H9 (cell line): ENCODE data around the gene GABRE. TPM values are rescaled to one million over a fixed set of nuclear protein-coding genes. Genes with fewer than 3 reads are reported as not detected.

Experiments
- DNase-seq: peaks from one replicate; pipeline ENCODE4 v3.0.0-alpha.2; 2017
- H2AFZ ChIP-seq: one replicate; pipeline ENCODE4 v1.6.1; 2013; ENCODE audit warnings: mild to moderate bottlenecking, low read length, control low read depth, moderate library complexity
- H2AK5ac ChIP-seq: 2 replicates; pipeline ENCODE4 v1.6.1; 2013; ENCODE audit warnings: low read length, control low read depth, mixed read lengths; ENCODE audit not compliant: insufficient read length
- H2BK120ac ChIP-seq: one replicate; pipeline ENCODE4 v1.6.1; 2013; ENCODE audit warnings: low read depth, mild to moderate bottlenecking, low read length, control low read depth, inconsistent platforms; ENCODE audit not compliant: poor library complexity, severe bottlenecking
- H2BK12ac ChIP-seq: 2 replicates; pipeline ENCODE4 v1.6.1; 2013; ENCODE audit warnings: low read length, control low read depth, mixed read lengths, low read depth; ENCODE audit not compliant: insufficient read length
- H2BK15ac ChIP-seq: 2 replicates; pipeline ENCODE4 v1.6.1; 2013; ENCODE audit warnings: low read depth, low read length, control low read depth
- H2BK20ac ChIP-seq: one replicate; pipeline ENCODE4 v1.6.1; 2013; ENCODE audit warnings: low read depth, mild to moderate bottlenecking, low read length, control low read depth, inconsistent platforms; ENCODE audit not compliant: poor library complexity, severe bottlenecking
- H2BK5ac ChIP-seq: 2 replicates; pipeline ENCODE4 v1.6.1; 2013; ENCODE audit warnings: low read length, control low read depth, mixed read lengths; ENCODE audit not compliant: insufficient read length
- H3K14ac ChIP-seq: 2 replicates; pipeline ENCODE4 v1.6.1; 2013; ENCODE audit warnings: low read length, control low read depth; ENCODE audit not compliant: insufficient read depth
- H3K18ac ChIP-seq: 2 replicates; pipeline ENCODE4 v1.6.1; 2013; ENCODE audit warnings: low read depth, mild to moderate bottlenecking, mixed read lengths, low read length, control low read depth; ENCODE audit not compliant: insufficient read length
- H3K23ac ChIP-seq: 2 replicates; pipeline ENCODE4 v1.6.1; 2013; ENCODE audit warnings: low read length, control low read depth, mixed read lengths, low read depth; ENCODE audit not compliant: insufficient read length
- H3K23me2 ChIP-seq: 2 replicates; pipeline ENCODE4 v1.6.1; 2013; ENCODE audit warnings: low read depth, mild to moderate bottlenecking, mixed read lengths, low read length, control low read depth; ENCODE audit not compliant: insufficient read length, poor library complexity, severe bottlenecking
- H3K27ac ChIP-seq: 2 replicates; pipeline ENCODE4 v1.5.1; 2013; ENCODE audit warnings: low read length, control low read depth, mixed read lengths, low read depth; ENCODE audit not compliant: insufficient read length
- H3K27me3 ChIP-seq: 2 replicates; pipeline ENCODE4 v1.6.1; 2013; ENCODE audit warnings: low read length, control low read depth, inconsistent platforms; ENCODE audit not compliant: insufficient read depth
- H3K4ac ChIP-seq: 2 replicates; pipeline ENCODE4 v1.6.1; 2013; ENCODE audit warnings: low read depth, mild to moderate bottlenecking, control low read depth, inconsistent platforms, low read length, moderate library complexity
- H3K4me1 ChIP-seq: 2 replicates; pipeline ENCODE4 v1.6.1; 2013; ENCODE audit warnings: low read length, control low read depth, inconsistent platforms; ENCODE audit not compliant: insufficient read depth
- H3K4me2 ChIP-seq: 2 replicates; pipeline ENCODE4 v1.6.1; 2013; ENCODE audit warnings: low read length, control low read depth, mixed read lengths; ENCODE audit not compliant: insufficient read length, insufficient read depth
- H3K56ac ChIP-seq: 2 replicates; pipeline ENCODE4 v1.6.1; 2013; ENCODE audit warnings: low read depth, mild to moderate bottlenecking, mixed read lengths, low read length, control low read depth; ENCODE audit not compliant: insufficient read length
- H3K79me1 ChIP-seq: 2 replicates; pipeline ENCODE4 v1.6.1; 2013; ENCODE audit warnings: low read depth, mild to moderate bottlenecking, moderate library complexity, low read length, control low read depth, inconsistent platforms; ENCODE audit not compliant: insufficient read depth, poor library complexity, severe bottlenecking
- H3K79me2 ChIP-seq: 2 replicates; pipeline ENCODE4 v1.6.1; 2013; ENCODE audit warnings: low read length, control low read depth, inconsistent platforms; ENCODE audit not compliant: insufficient read depth
- H3K9ac ChIP-seq: 2 replicates; pipeline ENCODE4 v1.6.1; 2013; ENCODE audit warnings: low read length, control low read depth, mixed read lengths; ENCODE audit not compliant: insufficient read length; ENCODE audit errors: extremely low read depth
- H3K9me3 ChIP-seq: one replicate; pipeline ENCODE4 v1.6.1; 2013; ENCODE audit warnings: low read depth, low read length, inconsistent platforms; ENCODE audit not compliant: control insufficient read depth
- H3T11ph ChIP-seq: one replicate; pipeline ENCODE4 v1.6.1; 2013; ENCODE audit warnings: mild to moderate bottlenecking, low read length, control low read depth, inconsistent platforms
- H4K20me1 ChIP-seq: one replicate; pipeline ENCODE4 v1.6.1; 2013; ENCODE audit not compliant: control insufficient read depth, insufficient read length, insufficient read depth
- H4K5ac ChIP-seq: 2 replicates; pipeline ENCODE4 v1.6.1; 2013; ENCODE audit warnings: low read depth, mild to moderate bottlenecking, mixed read lengths, low read length, control low read depth; ENCODE audit not compliant: insufficient read length
- H4K8ac ChIP-seq: replicated peaks from 2 replicates; pipeline ENCODE4 v1.6.1; 2013; ENCODE audit warnings: low read length, control low read depth, mixed read lengths, low read depth; ENCODE audit not compliant: insufficient read length
- H4K91ac ChIP-seq: 2 replicates; pipeline ENCODE4 v1.6.1; 2013; ENCODE audit warnings: low read depth, mild to moderate bottlenecking, moderate library complexity, mixed read lengths, low read length, control low read depth; ENCODE audit not compliant: insufficient read length
- H3K27ac Mint-ChIP-seq, 3 experiments: 2 replicates in 2 of 3; 3 replicates in 1 of 3; pipeline ENCODE4 v1.8.0; 2020 to 2021; ENCODE audit warnings: mixed read lengths in 3 of 3, mild to moderate bottlenecking in 1 of 3, moderate library complexity in 1 of 3
- H3K27me3 Mint-ChIP-seq: 2 replicates; pipeline ENCODE4 v1.8.0; 2021; ENCODE audit warnings: low read depth, mild to moderate bottlenecking, moderate library complexity, mixed read lengths
- H3K36me3 Mint-ChIP-seq, 3 experiments: 2 replicates in 2 of 3; 3 replicates in 1 of 3; pipeline ENCODE4 v1.8.0; 2020 to 2021; ENCODE audit warnings: low read depth in 3 of 3, mixed read lengths in 3 of 3; ENCODE audit not compliant: insufficient read depth in 1 of 3
- H3K4me1 Mint-ChIP-seq, 2 experiments: 2 replicates each; pipeline ENCODE4 v1.8.0; 2020; ENCODE audit warnings: mixed read lengths in 2 of 2
- H3K4me3 Mint-ChIP-seq, 2 experiments: 2 replicates in 1 of 2; 3 replicates in 1 of 2; pipeline ENCODE4 v1.8.0; 2020 to 2021; ENCODE audit warnings: mild to moderate bottlenecking in 2 of 2, mixed read lengths in 2 of 2, moderate library complexity in 1 of 2
- H3K9me3 Mint-ChIP-seq, 2 experiments: 2 replicates in 1 of 2; 3 replicates in 1 of 2; pipeline ENCODE4 v1.8.0; 2020; ENCODE audit warnings: mild to moderate bottlenecking in 2 of 2, mixed read lengths in 2 of 2, moderate library complexity in 1 of 2
- CTCF ChIP-seq: fragments of 200-600 bp; sonication (generic); conservative IDR thresholded peaks from 3 replicates; pipeline ENCODE4 v1.8.0; 2021; ENCODE audit warnings: antibody characterized with exemption, mild to moderate bottlenecking
- WGBS: extraction: QIAGEN DNeasy Blood & Tissue Kit; methylation state at CpG from one replicate; pipeline ENCODE4 v1.1.7; 2013; ENCODE audit warnings: missing lambda C conversion rate, low lambda C conversion rate, mixed read lengths; ENCODE audit not compliant: insufficient read length; ENCODE audit errors: extremely low coverage; 5-methylcytosine and 5-hydroxymethylcytosine counted together
- total RNA-seq: library from RNA; stranded (reverse); gene quantifications from 2 replicates; pipeline ENCODE4 v1.2.1, GENCODE V29; 2021

The GABRE gene
- total RNA-seq, 1 experiment from 2014 or later: 1.8 TPM

GRCh38 chrX:151973060-151973661, 1.3 kb downstream of the GABRE start:
- Histone ChIP-seq H3K27ac (no peak overlapping the region), H4K8ac (no peak overlapping the region), H3T11ph (no peak overlapping the region), H3K14ac (no peak overlapping the region), H2AFZ (no peak overlapping the region), H3K4me1 (0 out of 2 replicates have a peak, but pooled peaks cover 2% of the 10 kb centered on the region), H3K9me3 (peaks cover 41% of the 10 kb centered on the region), H3K79me2 (0 out of 2 replicates have a peak, but pooled peaks cover 2% of the 10 kb centered on the region), H3K23ac (no peak overlapping the region), H4K91ac (no peak overlapping the region), H3K79me1 (no peaks in the 10 kb centered on the region), H3K4me2 (peak overlapping the region; percentile 1), H3K23me2 (no peaks in the 10 kb centered on the region), H2BK12ac (no peak overlapping the region), H3K27me3 (peaks cover 7% of the 10 kb centered on the region; the same call in 1 of the 2 replicates), H4K5ac (no peak overlapping the region), H2BK15ac (no peak overlapping the region), H3K18ac (no peak overlapping the region), H2AK5ac (no peak overlapping the region), H2BK120ac (no peak overlapping the region), H2BK20ac (no peak overlapping the region), H3K9ac (no peak overlapping the region), H4K20me1 (no peaks in the 10 kb centered on the region), H2BK5ac (no peak overlapping the region), H3K56ac (no peak overlapping the region), H3K4ac (no peak overlapping the region)
- Mint-ChIP-seq H3K36me3 (peaks cover 13 to 21% (median 18%) of the 10 kb centered on the region in 3 experiments), H3K4me3 (peak overlapping the region in 1 of 2 experiments; percentile 80; a peak in 4 of 5 replicates), H3K4me1 (peaks cover 9 to 17% of the 10 kb centered on the region in 2 experiments; a peak in 3 of 4 replicates), H3K9me3 (peaks cover 78 to 80% of the 10 kb centered on the region in 2 experiments), H3K27ac (no peak overlapping the region), H3K27me3 (peaks cover 51% of the 10 kb centered on the region)
- no peak for DNase-seq
- no CpG with 5 or more reads among the region's 4 CpGs for WGBS
- TF ChIP-seq CTCF: no peak
